Astrocyte (in vitro differentiated cells and primary cell): ENCODE results near the gene FAM13C. TPM values are rescaled to one million over a fixed set of nuclear protein-coding genes. Genes with fewer than 3 reads are reported as not detected.

Experiments used
- DNase-seq: peaks from one replicate; pipeline ENCODE4 v3.0.0-alpha.2; 2010; ENCODE audit warnings: low read depth
- FAIRE-seq: peaks from 2 replicates; lab custom pipeline; 2011; peaks lifted over from hg19 to GRCh38; lab: Jason Lieb, UNC
- H2AFZ ChIP-seq: 2 replicates; pipeline ENCODE4 v1.6.0; 2012; ENCODE audit warnings: low read depth, low read length, inconsistent platforms
- H3K27ac ChIP-seq: 2 replicates; pipeline ENCODE4 v1.5.1; 2011; ENCODE audit warnings: low read depth, low read length, inconsistent platforms
- H3K27me3 ChIP-seq: 2 replicates; pipeline ENCODE4 v1.6.0; 2011; ENCODE audit warnings: low read length, inconsistent platforms; ENCODE audit not compliant: insufficient read depth
- H3K36me3 ChIP-seq: 2 replicates; pipeline ENCODE4 v1.5.1; 2011; ENCODE audit warnings: low read length, inconsistent platforms; ENCODE audit not compliant: insufficient read depth
- H3K4me1 ChIP-seq: 2 replicates; pipeline ENCODE4 v1.5.1; 2011; ENCODE audit warnings: low read length, inconsistent platforms; ENCODE audit not compliant: insufficient read depth
- H3K4me2 ChIP-seq: 2 replicates; pipeline ENCODE4 v1.6.0; 2012; ENCODE audit warnings: low read length, inconsistent platforms
- H3K4me3 ChIP-seq: 2 replicates; pipeline ENCODE4 v1.5.1; 2011; ENCODE audit warnings: low read depth, mild to moderate bottlenecking, low read length, inconsistent platforms; ENCODE audit not compliant: insufficient read depth
- H3K79me2 ChIP-seq: 2 replicates; pipeline ENCODE4 v1.6.0; 2012; ENCODE audit warnings: mild to moderate bottlenecking, low read length, inconsistent platforms; ENCODE audit not compliant: insufficient read depth
- H3K9ac ChIP-seq: 2 replicates; pipeline ENCODE4 v1.6.0; 2012; ENCODE audit warnings: mild to moderate bottlenecking, low read length, inconsistent platforms
- H3K9me3 ChIP-seq: 2 replicates; pipeline ENCODE4 v1.5.1; 2012; ENCODE audit warnings: low read depth, mild to moderate bottlenecking, low read length, inconsistent platforms; ENCODE audit not compliant: insufficient read depth
- H4K20me1 ChIP-seq: 2 replicates; pipeline ENCODE4 v1.6.0; 2012; ENCODE audit warnings: low read length, inconsistent platforms; ENCODE audit not compliant: insufficient read depth
- H3K27ac Mint-ChIP-seq: one replicate; pipeline ENCODE4 v1.8.0; 2021; ENCODE audit warnings: mild to moderate bottlenecking, mixed read lengths; ENCODE audit not compliant: unreplicated experiment
- H3K27me3 Mint-ChIP-seq: one replicate; pipeline ENCODE4 v1.8.0; 2021; ENCODE audit warnings: low read depth, mixed read lengths; ENCODE audit not compliant: unreplicated experiment
- H3K36me3 Mint-ChIP-seq: one replicate; pipeline ENCODE4 v1.8.0; 2021; ENCODE audit warnings: low read depth, mixed read lengths; ENCODE audit not compliant: unreplicated experiment
- H3K4me1 Mint-ChIP-seq: one replicate; pipeline ENCODE4 v1.8.0; 2021; ENCODE audit warnings: low read depth, mixed read lengths; ENCODE audit not compliant: unreplicated experiment
- H3K4me3 Mint-ChIP-seq: one replicate; pipeline ENCODE4 v1.8.0; 2021; ENCODE audit warnings: mild to moderate bottlenecking, moderate library complexity, mixed read lengths; ENCODE audit not compliant: unreplicated experiment
- H3K9me3 Mint-ChIP-seq: one replicate; pipeline ENCODE4 v1.8.0; 2021; ENCODE audit warnings: mild to moderate bottlenecking, mixed read lengths; ENCODE audit not compliant: unreplicated experiment
- EZH2 ChIP-seq: IDR thresholded peaks from 2 replicates; pipeline ENCODE4 v1.6.1; 2012; ENCODE audit warnings: mild to moderate bottlenecking, low read length, inconsistent platforms; ENCODE audit not compliant: insufficient read depth
- total RNA-seq: library from RNA; stranded (reverse); gene quantifications from 2 replicates; pipeline ENCODE4 v1.2.1, GENCODE V29; 2021
- TF ChIP-seq, protein P1 (sequence below): IDR thresholded peaks from 2 replicates; pipeline ENCODE4 v1.5.1; 2011; ENCODE audit warnings: low read depth, mild to moderate bottlenecking, inconsistent platforms, low read length, moderate library complexity; ENCODE audit not compliant: insufficient read depth

FAM13C gene
- total RNA-seq, 1 donor from 2014 or later: 8.7 TPM

DNA sequence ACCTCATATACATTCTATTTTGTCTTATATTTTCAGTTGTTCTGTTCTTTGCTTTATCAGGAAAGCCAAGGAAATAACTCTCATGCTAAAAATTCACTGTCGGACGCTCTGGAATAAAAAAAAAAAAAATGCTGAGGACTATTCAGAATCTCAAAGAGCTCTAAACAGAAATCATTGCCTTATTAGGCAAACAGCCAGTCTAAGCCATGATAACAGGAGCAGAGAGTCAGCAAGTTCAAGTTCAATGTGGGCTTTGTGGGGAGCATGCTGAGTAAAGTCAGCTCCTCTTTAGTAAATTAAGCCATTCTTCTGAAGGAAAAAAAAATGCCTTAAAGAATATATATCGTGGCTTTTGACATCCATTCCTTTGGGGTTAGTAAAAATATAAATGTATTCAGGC lies 13.6 kb upstream of the FAM13C start:
- no peaks in the 10 kb centered on the region for H3K9me3 ChIP-seq
- no peaks in the 10 kb centered on the region for H3K27me3 ChIP-seq
- Mint-ChIP-seq H3K27ac (no peak overlapping the region), H3K4me1 (peaks cover 18% of the 10 kb centered on the region), H3K36me3 (no peaks in the 10 kb centered on the region), H3K4me3 (no peak overlapping the region), H3K27me3 (no peaks in the 10 kb centered on the region), H3K9me3 (no peaks in the 10 kb centered on the region)
- H4K20me1 ChIP-seq: no peaks in the 10 kb centered on the region
- no peak overlapping the region for H3K9ac ChIP-seq
- FAIRE-seq (no peak), DNase-seq (peak; percentile 59)
- no peaks in the 10 kb centered on the region for H3K36me3 ChIP-seq
- no peak overlapping the region for H3K4me2 ChIP-seq
- no peak overlapping the region for H2AFZ ChIP-seq
- no peak overlapping the region for H3K4me3 ChIP-seq
- no peaks in the 10 kb centered on the region for H3K4me1 ChIP-seq
- H3K27ac ChIP-seq: no peak overlapping the region
- no peak for TF ChIP-seq EZH2
- TF ChIP-seq, protein P1, sequence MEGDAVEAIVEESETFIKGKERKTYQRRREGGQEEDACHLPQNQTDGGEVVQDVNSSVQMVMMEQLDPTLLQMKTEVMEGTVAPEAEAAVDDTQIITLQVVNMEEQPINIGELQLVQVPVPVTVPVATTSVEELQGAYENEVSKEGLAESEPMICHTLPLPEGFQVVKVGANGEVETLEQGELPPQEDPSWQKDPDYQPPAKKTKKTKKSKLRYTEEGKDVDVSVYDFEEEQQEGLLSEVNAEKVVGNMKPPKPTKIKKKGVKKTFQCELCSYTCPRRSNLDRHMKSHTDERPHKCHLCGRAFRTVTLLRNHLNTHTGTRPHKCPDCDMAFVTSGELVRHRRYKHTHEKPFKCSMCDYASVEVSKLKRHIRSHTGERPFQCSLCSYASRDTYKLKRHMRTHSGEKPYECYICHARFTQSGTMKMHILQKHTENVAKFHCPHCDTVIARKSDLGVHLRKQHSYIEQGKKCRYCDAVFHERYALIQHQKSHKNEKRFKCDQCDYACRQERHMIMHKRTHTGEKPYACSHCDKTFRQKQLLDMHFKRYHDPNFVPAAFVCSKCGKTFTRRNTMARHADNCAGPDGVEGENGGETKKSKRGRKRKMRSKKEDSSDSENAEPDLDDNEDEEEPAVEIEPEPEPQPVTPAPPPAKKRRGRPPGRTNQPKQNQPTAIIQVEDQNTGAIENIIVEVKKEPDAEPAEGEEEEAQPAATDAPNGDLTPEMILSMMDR: no peak
- H3K79me2 ChIP-seq: no peaks in the 10 kb centered on the region

DNA sequence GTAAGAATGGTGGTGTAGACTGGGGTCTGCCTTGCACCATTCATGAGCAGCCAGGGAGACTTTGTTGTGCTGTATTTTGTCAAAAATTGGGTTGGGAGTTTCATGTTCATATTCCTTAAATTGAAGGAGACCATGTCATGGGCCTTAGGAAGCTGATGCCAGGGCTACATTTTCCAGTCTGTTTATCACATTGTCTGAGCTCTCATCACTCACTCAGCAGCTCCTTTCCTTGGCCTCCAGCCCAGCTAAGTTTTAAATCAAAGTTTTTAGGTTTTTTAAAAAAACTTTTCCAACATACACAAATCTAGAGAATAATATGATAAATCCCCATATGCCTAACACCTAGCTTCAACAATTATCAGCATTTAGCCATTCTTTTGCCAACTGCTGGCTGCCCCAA lies 12.6 kb upstream of the FAM13C start:
- Histone ChIP-seq H3K79me2 (no peaks in the 10 kb centered on the region), H3K9ac (no peak overlapping the region), H3K27ac (no peak overlapping the region), H2AFZ (no peak overlapping the region), H3K9me3 (no peaks in the 10 kb centered on the region), H3K4me3 (no peak overlapping the region), H3K4me1 (no peaks in the 10 kb centered on the region), H3K4me2 (no peak overlapping the region), H4K20me1 (no peaks in the 10 kb centered on the region), H3K27me3 (no peaks in the 10 kb centered on the region), H3K36me3 (no peaks in the 10 kb centered on the region)
- Mint-ChIP-seq H3K27me3 (no peaks in the 10 kb centered on the region), H3K4me1 (peaks cover 22% of the 10 kb centered on the region), H3K36me3 (no peaks in the 10 kb centered on the region), H3K4me3 (no peak overlapping the region), H3K9me3 (no peaks in the 10 kb centered on the region), H3K27ac (no peak overlapping the region)
- no peak for DNase-seq
- no peak for FAIRE-seq
- TF ChIP-seq, protein P1: no peak
- no peak for TF ChIP-seq EZH2

DNA sequence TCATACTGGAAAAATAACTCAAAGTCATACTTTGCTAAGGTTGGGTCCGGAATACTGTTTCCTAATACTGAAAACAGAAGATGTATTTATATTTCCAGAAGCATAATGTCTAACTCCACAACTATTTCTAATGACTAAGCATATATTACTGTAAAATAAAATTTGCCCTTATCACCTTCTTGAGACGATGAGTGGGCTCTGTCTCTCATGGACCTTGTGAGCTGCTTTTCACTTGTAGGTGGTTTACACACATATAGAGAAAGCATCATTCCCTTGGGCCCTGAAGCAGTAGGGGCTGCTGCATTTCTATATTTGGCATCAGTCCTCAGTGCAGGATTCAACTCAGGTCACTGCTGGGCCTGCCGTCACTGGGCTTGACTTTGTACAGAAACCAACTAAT lies 10.7 kb upstream of the FAM13C start:
- Histone ChIP-seq H3K4me1 (no peaks in the 10 kb centered on the region), H3K36me3 (no peaks in the 10 kb centered on the region), H3K27me3 (no peaks in the 10 kb centered on the region), H3K9ac (no peak overlapping the region), H2AFZ (peak overlapping the region; percentile 39), H3K9me3 (no peaks in the 10 kb centered on the region), H3K79me2 (no peaks in the 10 kb centered on the region), H4K20me1 (no peaks in the 10 kb centered on the region), H3K27ac (no peak overlapping the region), H3K4me2 (peak overlapping the region; percentile 21), H3K4me3 (no peak overlapping the region)
- Mint-ChIP-seq H3K36me3 (no peaks in the 10 kb centered on the region), H3K27ac (peak overlapping the region; percentile 80), H3K4me1 (peaks cover 22% of the 10 kb centered on the region), H3K4me3 (no peak overlapping the region), H3K27me3 (no peaks in the 10 kb centered on the region), H3K9me3 (no peaks in the 10 kb centered on the region)
- FAIRE-seq (no peak), DNase-seq (peak; percentile 67)
- TF ChIP-seq EZH2: no peak
- TF ChIP-seq, protein P1: no peak
